ENCODE measurements around the gene MRC1.

- TF ChIP-seq EZH2 (IDR thresholded peaks at IDR 0.05; ENCODE audit: borderline replicate concordance, low read depth, low read length, severe bottlenecking) (no peak), JUN (IDR thresholded peaks at IDR 0.05; ENCODE audit: borderline replicate concordance, insufficient read depth, insufficient read length, low read depth) (no peak), POLR2A (IDR thresholded peaks at IDR 0.05; ENCODE audit: low read depth, low read length) (no peak), POLR2AphosphoS5 (IDR thresholded peaks at IDR 0.05; ENCODE audit: insufficient read depth, low read depth, low read length) (no peak), MYC (IDR thresholded peaks at IDR 0.05; ENCODE audit: low read depth, low read length) (no peak), FOS (IDR thresholded peaks at IDR 0.05; ENCODE audit: borderline replicate concordance, insufficient read depth, low read length) (no peak)
- TF ChIP-seq, protein P1, sequence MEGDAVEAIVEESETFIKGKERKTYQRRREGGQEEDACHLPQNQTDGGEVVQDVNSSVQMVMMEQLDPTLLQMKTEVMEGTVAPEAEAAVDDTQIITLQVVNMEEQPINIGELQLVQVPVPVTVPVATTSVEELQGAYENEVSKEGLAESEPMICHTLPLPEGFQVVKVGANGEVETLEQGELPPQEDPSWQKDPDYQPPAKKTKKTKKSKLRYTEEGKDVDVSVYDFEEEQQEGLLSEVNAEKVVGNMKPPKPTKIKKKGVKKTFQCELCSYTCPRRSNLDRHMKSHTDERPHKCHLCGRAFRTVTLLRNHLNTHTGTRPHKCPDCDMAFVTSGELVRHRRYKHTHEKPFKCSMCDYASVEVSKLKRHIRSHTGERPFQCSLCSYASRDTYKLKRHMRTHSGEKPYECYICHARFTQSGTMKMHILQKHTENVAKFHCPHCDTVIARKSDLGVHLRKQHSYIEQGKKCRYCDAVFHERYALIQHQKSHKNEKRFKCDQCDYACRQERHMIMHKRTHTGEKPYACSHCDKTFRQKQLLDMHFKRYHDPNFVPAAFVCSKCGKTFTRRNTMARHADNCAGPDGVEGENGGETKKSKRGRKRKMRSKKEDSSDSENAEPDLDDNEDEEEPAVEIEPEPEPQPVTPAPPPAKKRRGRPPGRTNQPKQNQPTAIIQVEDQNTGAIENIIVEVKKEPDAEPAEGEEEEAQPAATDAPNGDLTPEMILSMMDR (IDR thresholded peaks at IDR 0.05; ENCODE audit: extremely low read depth in 1 of 2, insufficient read depth in 1 of 2, low read depth in 1 of 2, low read length in 2 of 2), result no peak
- TF ChIP-seq, protein P2, sequence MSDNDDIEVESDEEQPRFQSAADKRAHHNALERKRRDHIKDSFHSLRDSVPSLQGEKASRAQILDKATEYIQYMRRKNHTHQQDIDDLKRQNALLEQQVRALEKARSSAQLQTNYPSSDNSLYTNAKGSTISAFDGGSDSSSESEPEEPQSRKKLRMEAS (IDR thresholded peaks at IDR 0.05; ENCODE audit: insufficient read depth, insufficient read length), result no peak
Measured at GRCh38 chr10:17861760-17862159, 52.6 kb downstream of the MRC1 start.
